ENCODE results near the gene ATP2A3. TPM values are rescaled to one million over a fixed set of nuclear protein-coding genes. Genes with fewer than 3 reads are reported as not detected.

The ATP2A3 gene
- total RNA-seq, 4 donors from 2014 or later, result 5.7 to 33.6 (median 17.5) TPM

DNA sequence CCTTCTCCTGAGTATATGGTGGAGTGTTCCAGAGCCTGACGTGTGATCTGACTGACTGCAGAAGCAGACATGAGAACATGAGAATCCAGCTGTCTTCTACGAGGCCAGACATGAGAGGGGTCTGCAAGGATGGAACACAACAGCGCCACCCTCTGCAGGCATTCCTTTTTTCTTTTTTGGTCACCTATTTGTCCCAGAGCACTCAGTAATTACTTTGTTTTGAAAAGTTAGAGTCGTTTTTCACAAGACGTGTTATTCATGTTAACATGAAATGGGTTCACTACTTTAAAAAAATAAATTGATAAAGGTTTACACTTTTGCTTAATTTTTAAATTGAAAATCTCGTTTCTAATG lies 43.8 kb upstream of the ATP2A3 start:
- intact Hi-C loops (cut with DNase I; ENCODE audit: low total_unique reads), result loop anchor here (5.0 kb wide), 1 partner anchor 146 kb away; no protein-coding TSS in a partner anchor

GRCh38 chr17:4007346-4008081 lies 43.3 kb upstream of the ATP2A3 start:
- Histone ChIP-seq H3K9me3 (no peaks in the 10 kb centered on the region), H3K27ac (no peak overlapping the region), H3K27me3 (no peaks in the 10 kb centered on the region), H3K4me1 (no peaks in the 10 kb centered on the region), H3K4me3 (no peak overlapping the region), H3K36me3 (no peaks in the 10 kb centered on the region)
- TF ChIP-seq POLR2A (IDR thresholded peaks at IDR 0.05) (no peak), CTCF (IDR thresholded peaks at IDR 0.05) (no peak)
- intact Hi-C loops (cut with DNase I; ENCODE audit: low total_unique reads), result loop anchor here (5.0 kb wide), 1 partner anchor 145 kb away; no protein-coding TSS in a partner anchor
- no peak for DNase-seq

More for the DNA sequence above, 43.8 kb upstream of the ATP2A3 start:
- Histone ChIP-seq H3K36me3 (no peaks in the 10 kb centered on the region), H3K4me1 (no peaks in the 10 kb centered on the region), H3K9me3 (no peaks in the 10 kb centered on the region), H3K27me3 (no peaks in the 10 kb centered on the region), H3K27ac (no peak overlapping the region), H3K4me3 (no peak overlapping the region)
- no peak for DNase-seq
- TF ChIP-seq POLR2A (IDR thresholded peaks at IDR 0.05) (no peak), CTCF (IDR thresholded peaks at IDR 0.05) (no peak)

- no peak overlapping the region for H3K4me3 ChIP-seq
- intact Hi-C loops (cut with DNase I; ENCODE audit: low total_unique reads), result loop anchor here (5.0 kb wide), 1 partner anchor 144 kb away; no protein-coding TSS in a partner anchor
- TF ChIP-seq CTCF (IDR thresholded peaks at IDR 0.05) (no peak), POLR2A (IDR thresholded peaks at IDR 0.05) (no peak)
- H3K4me1 ChIP-seq, result no peaks in the 10 kb centered on the region
- H3K27ac ChIP-seq, result no peak overlapping the region
- no peak for DNase-seq
- no peaks in the 10 kb centered on the region for H3K9me3 ChIP-seq
- no peaks in the 10 kb centered on the region for H3K27me3 ChIP-seq
- no peaks in the 10 kb centered on the region for H3K36me3 ChIP-seq
Observed at GRCh38 chr17:4006745-4007211, 42.5 kb upstream of the ATP2A3 start.

DNA sequence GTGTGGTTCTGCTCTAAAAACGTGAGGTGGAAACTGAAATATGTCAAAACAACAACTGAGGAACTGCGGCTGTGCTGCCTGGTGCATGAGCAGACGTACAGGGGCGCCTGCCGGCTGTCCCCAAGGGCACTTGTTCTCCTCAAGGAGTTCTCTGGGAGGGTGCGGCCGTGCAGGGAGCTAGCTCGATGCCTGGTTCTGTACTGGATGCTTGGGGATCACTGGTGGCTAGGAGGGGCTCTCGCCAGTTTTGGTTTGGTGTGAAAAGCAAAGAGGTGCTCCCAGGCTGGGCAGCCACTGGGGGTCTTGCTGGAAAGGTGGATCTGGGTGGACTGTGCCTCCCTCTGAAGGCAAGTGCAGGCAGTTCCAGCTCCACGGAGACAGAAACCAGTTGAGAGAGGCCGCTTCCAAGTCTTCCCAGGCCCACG lies 41.9 kb upstream of the ATP2A3 start:
- no peak for DNase-seq
- no peak for TF ChIP-seq POLR2A (IDR thresholded peaks at IDR 0.05)
- no peak for TF ChIP-seq CTCF (IDR thresholded peaks at IDR 0.05)
- Histone ChIP-seq H3K4me1 (no peaks in the 10 kb centered on the region), H3K4me3 (no peak overlapping the region), H3K27me3 (no peaks in the 10 kb centered on the region), H3K9me3 (no peaks in the 10 kb centered on the region), H3K36me3 (no peaks in the 10 kb centered on the region), H3K27ac (no peak overlapping the region)
- intact Hi-C loops (cut with DNase I; ENCODE audit: low total_unique reads), result loop anchor here (5.0 kb wide), 1 partner anchor 144 kb away; no protein-coding TSS in a partner anchor
